A673 (cell line): ENCODE results near the gene TSR1.

Experiments used
- EZH2 ChIP-seq: fragments of 200-600 bp; sonication (generic); IDR thresholded peaks from 2 replicates; pipeline ENCODE4 v1.6.1; 2017; ENCODE audit warnings: borderline replicate concordance, low read depth, mild to moderate bottlenecking, mixed read lengths, antibody characterized with exemption, low read length; ENCODE audit not compliant: poor library complexity, severe bottlenecking
- TF ChIP-seq, protein P1 (sequence below): fragments of 300-800, 200-600 bp; sonication (generic); conservative IDR thresholded peaks from 2 replicates; pipeline ENCODE4 v1.5.1; 2017; ENCODE audit warnings: low read depth, mild to moderate bottlenecking, antibody characterized with exemption, low read length, moderate library complexity, mixed read lengths

DNA sequence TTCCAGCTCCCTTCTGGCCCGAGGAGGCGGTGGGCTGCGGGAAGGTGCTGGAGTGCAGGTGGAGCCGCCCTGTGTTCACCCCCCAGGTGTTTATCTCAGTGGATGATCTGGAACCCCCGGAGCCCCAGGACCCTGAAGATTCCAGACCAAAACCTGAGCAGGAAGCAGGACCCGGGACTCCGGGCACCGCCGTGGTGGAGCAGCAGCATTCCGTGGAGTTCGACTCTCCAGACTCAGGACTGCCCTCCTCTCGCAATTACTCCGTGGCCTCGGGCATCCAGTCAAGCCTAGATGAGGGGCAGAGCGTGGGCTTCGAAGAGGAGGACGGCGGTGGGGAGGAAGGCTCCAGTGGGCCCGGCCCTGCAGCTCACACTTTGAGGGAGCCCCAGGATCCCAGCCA lies 39.1 kb upstream of the TSR1 start:
- TF ChIP-seq, protein P1, sequence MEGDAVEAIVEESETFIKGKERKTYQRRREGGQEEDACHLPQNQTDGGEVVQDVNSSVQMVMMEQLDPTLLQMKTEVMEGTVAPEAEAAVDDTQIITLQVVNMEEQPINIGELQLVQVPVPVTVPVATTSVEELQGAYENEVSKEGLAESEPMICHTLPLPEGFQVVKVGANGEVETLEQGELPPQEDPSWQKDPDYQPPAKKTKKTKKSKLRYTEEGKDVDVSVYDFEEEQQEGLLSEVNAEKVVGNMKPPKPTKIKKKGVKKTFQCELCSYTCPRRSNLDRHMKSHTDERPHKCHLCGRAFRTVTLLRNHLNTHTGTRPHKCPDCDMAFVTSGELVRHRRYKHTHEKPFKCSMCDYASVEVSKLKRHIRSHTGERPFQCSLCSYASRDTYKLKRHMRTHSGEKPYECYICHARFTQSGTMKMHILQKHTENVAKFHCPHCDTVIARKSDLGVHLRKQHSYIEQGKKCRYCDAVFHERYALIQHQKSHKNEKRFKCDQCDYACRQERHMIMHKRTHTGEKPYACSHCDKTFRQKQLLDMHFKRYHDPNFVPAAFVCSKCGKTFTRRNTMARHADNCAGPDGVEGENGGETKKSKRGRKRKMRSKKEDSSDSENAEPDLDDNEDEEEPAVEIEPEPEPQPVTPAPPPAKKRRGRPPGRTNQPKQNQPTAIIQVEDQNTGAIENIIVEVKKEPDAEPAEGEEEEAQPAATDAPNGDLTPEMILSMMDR, result no peak
- TF ChIP-seq EZH2, result no peak
